Medulla oblongata (tissue), 1 donor: ENCODE data around the gene ASTL.
"Not testable (repeated sequence)": the region's sequence is repeated elsewhere in the genome, so short reads cannot be mapped to it uniquely, and the experiment has no call there.

ENCODE experiments used
- DNase-seq: peaks from one replicate; pipeline ENCODE4 v3.0.0-alpha.2; 2015; ENCODE audit errors: extremely low spot score

ASTL gene

GRCh38 chr2:96099861-96100798 lies 38.2 kb downstream of the ASTL start:
- no peak for DNase-seq

- no peak for DNase-seq
These were observed 39.3 kb downstream of the ASTL start for GRCh38 chr2:96098900-96099590.

- no peak for DNase-seq
These were observed 40.1 kb downstream of the ASTL start for GRCh38 chr2:96097951-96098823.

GRCh38 chr2:96097441-96097840 lies 40.9 kb downstream of the ASTL start:
- no peak for DNase-seq

GRCh38 chr2:96095116-96095636 lies 43.1 kb downstream of the ASTL start:
- no peak for DNase-seq

GRCh38 chr2:96093528-96093927 lies 44.8 kb downstream of the ASTL start:
- DNase-seq: no peak

- no peak for DNase-seq
These were observed 45.4 kb downstream of the ASTL start for GRCh38 chr2:96092951-96093350.

- DNase-seq: no peak
These were observed 45.8 kb downstream of the ASTL start for GRCh38 chr2:96092573-96092877.

- DNase-seq: no peak
These were observed 46.4 kb downstream of the ASTL start for GRCh38 chr2:96091711-96092572.

GRCh38 chr2:96091141-96091710 lies 47.1 kb downstream of the ASTL start:
- no peak for DNase-seq

- DNase-seq: peak; percentile 63
These were observed 47.9 kb downstream of the ASTL start for GRCh38 chr2:96090196-96090926.

- peak; percentile 39 for DNase-seq
These were observed 48.7 kb downstream of the ASTL start for GRCh38 chr2:96089356-96090195.

GRCh38 chr2:96088340-96089335 lies 49.7 kb downstream of the ASTL start:
- DNase-seq: no peak

- no peak for DNase-seq
These were observed 51.2 kb downstream of the ASTL start for GRCh38 chr2:96087130-96087529.

GRCh38 chr2:96085541-96086355 lies 52.6 kb downstream of the ASTL start:
- no peak for DNase-seq

- DNase-seq: not testable (repeated sequence)
These were observed 53.3 kb downstream of the ASTL start for GRCh38 chr2:96084858-96085518.
